UCSD-AML1 (cell line): ENCODE measurements around the gene EPN3.
A peak's percentile ranks its signal among the peaks of the same experiment; 100 is the strongest.

Source experiments
- DNase-seq: peaks from one replicate; lab custom pipeline; 2025; ENCODE audit not compliant: unreplicated experiment; lab: John Stamatoyannopoulos, UW

Gene EPN3

DNA sequence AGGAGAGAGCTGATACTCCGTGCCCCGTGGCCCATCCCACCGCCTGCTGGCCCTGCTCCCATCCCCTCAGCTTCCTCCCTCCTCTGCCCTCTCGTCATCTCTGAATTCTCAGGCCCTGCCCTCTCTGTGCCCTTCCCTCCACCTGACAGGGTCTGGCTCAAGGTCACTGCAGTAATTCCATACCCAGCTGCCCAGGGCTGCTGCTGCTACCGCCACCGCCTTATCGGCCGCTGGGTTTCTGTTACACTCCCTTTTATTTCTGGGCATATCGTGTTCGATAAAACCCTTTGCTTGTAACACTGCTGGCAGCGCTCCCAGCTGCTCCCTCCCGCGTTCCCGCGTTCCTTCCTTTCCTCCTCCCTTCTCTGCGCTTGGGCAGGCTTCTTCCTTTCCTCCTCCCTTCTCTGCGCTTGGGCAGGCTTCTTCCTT, 1.2 kb downstream of the EPN3 start:
- DNase-seq: no peak

DNA sequence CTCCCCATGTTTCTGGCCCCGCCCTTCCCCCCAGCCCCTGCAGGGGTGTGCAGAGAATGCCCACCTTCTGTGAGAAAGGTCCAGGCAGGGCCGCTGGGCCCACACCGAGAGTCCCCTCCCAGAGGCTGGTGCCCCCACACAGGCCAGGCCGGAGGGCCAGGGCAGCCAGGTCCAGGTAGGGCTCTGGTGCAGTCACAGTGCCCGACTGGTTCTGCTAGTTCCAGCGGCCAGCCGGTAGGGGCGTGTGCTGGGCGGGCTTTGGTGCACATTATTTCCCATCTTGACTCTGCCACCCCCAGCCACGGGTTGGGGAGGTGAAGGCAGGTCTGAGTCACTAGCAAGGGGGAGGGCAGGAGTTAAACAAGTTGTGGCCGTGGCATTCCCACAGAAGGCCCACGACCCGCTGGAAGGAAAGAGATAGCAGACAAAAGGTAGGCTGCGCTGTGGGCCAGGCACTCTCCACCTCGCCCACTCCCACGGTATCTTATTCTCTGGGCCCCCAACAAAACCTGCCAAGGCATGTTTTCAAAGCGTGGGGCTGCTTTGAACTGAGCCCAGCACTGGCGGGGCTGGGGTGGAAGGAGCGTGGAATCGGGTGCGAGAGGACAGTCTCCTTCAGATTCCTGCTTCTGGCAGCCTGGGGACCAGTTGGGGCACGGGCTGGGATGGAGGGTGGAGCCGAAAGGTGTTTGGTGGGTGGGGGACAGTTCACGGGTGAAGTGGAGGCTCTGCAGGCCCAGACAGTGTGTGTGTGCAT, 1.9 kb downstream of the EPN3 start:
- DNase-seq: no peak

DNA sequence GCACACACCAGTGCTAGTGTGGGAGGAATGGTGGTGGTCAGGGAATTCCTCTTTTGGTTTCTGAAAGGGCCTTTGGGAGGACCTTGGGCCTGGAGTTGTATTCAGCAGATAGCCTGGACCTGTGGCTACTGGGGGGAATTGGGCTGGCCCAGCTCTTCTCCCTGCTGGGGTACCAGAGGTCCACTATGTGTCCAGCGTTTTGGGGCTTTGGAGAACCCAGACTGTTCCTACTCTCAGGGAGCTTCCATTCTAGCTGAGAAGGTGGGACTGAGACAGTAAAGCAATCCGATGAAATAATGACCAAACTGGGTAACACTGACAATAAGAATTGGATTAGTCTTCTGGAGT, 2.4 kb downstream of the EPN3 start:
- no peak for DNase-seq

DNA sequence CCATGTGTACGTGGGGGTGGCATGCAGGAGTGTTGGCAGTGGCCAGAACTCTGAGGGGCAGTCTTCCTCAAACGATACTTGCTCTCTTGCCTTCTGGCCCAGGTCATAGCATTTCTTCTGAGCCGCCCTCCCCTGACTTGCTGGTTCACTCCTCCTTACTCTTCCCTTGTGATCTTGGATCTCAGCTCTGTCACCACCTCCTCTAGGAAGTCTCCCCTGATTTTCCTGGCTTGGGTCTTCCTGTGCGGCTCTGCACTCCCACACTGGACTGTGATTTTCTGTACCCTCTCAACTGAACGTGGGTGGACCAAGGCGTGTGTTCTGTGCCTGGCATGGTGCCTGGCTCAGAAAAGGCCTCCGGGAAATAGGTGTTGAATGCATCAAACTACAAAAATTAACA, 2.9 kb downstream of the EPN3 start:
- no peak for DNase-seq

DNA sequence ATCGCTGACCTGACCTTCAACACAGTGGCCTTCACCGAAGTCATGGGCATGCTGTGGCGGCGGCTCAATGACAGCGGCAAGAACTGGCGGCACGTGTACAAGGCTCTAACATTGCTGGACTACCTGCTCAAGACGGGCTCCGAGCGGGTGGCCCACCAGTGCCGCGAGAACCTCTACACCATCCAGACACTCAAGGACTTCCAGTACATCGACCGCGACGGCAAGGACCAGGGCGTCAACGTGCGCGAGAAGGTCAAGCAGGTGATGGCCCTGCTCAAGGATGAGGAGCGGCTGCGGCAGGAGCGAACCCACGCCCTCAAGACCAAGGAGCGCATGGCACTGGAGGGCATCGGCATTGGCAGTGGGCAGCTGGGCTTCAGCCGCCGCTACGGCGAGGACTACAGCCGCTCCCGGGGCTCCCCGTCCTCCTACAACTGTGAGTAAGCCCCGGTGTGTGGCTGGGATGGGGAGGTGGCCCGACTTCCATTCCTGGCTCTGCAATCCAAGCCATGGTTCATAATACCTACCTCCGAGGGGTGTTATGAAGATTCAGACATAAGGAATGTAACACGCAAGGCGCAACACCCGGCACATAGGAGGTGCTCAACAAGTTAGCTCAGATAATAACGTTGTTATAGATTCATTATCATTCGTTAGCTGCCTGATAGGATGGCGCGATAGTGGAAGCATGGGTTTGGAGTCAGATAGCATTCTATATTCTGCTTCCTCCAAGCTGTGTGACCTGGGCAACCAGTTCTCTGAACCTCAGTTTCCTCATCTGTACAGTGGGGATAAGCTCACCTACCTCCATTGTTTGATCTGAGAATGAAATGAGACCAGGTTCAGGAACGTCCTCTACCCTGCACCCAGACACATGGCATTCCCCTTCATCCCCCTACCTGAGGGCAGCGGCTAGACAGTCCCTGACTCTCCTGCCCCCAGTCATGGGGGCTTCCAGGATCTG, 4.4 kb downstream of the EPN3 start:
- DNase-seq: no peak

DNA sequence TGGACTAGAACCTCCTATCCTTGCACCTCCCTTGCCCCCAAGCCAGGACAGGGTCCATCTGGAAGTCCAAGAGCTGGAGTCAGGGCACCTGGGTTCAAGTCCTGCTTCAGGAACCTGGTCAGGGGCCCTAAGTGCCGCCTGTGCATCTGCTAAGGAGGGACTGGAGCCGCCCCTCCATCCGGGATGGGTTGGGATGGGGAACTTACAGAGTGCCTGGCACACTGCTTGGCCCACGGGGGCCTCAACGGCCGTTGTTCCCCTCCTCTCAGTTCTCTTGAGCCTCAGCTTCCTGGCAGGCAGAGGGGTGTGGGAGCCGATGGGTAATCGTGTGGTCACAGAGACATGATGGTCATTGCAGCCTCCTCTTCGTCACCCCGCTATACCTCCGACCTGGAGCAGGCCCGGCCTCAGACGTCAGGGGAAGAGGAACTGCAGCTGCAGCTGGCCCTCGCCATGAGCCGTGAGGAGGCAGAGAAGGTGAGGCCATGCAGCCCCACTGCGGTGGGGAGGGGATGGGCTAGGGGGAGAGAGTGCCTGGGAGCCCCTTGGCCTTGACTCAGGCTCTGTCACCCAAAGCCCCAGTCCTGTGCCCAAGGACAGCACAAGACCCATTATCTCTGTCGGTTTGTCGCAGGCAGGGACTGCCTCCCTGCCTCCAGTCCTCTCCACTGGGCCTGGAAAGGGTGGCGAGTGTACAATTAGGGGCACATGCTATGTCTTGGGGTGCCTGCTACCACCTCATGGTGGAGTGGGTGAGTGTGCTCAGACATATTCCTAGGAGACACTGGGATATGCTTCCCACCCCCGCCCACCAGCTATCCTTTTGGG, 5.4 kb downstream of the EPN3 start:
- DNase-seq: no peak

DNA sequence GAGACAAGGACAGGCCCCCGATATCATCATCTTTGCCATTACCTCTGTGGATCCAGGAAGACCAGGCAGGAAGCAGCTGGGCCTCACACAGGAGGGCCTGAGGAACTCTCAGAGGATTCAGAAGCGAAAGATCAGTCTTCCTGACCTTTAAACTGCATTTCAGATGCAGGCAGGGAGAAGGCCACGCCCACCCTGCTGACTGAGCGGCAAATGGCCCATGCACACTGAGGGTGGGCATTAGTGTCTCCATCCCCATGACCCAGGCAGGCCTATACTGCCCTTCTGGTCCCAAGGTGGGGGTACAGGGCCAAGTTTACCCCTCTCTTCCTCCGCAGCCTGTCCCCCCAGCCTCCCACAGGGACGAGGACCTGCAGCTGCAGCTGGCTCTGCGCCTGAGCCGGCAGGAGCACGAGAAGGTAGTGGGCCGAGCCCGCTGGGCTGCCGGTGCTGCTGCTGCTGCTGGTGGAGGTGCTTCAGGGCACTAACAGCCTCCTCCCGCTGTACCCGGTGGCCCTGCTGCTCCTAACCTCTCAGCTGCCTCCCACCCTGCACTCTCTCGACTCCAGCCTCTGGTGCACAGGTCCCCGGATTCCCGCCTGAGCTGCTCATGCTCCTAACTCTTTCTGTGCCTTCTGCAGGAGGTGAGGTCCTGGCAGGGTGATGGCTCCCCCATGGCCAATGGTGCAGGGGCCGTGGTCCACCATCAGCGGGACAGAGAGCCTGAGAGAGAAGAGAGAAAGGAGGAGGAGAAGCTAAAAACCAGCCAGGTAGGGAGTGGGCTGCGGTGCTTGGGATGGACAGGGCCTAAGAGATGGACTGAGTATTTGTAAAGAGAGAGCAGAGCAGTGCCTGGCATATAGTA, 6.2 kb downstream of the EPN3 start:
- DNase-seq: no peak

DNA sequence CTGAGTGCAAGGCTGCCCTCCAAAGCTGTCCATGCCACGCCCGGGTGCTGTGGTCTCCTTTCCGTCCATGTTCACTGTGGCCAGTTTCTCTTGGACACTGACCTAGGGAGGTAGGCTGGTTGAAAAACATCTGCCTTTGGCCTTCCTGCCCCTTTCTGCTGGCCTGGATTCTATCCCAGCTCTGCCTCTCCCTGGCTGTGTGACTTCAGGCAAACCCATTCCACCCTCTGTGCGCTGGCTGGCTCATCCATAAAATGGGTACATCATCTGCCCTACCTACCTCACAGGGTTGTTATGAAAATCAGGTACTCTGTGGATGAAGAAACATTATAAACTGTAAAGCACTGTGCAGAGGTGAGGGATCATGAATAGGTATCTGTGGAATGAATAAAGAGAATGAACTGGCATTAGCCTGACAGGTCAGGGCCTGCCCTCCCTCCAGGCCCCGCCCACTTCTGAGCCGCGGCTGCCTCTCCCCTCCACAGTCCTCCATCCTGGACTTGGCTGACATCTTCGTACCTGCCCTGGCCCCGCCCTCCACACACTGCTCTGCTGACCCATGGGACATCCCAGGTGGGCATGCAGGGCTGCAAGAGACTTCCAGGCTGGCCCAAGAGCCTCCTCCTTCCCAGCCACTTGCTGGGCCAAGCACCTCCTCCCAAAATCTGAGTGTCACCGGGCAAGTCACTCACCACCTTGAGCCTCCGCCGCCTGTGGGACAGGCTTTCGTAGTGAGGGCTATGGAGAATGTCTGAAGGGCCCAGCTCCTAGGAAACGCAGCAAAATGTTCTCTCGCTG, 7.4 kb downstream of the EPN3 start:
- no peak for DNase-seq

DNA sequence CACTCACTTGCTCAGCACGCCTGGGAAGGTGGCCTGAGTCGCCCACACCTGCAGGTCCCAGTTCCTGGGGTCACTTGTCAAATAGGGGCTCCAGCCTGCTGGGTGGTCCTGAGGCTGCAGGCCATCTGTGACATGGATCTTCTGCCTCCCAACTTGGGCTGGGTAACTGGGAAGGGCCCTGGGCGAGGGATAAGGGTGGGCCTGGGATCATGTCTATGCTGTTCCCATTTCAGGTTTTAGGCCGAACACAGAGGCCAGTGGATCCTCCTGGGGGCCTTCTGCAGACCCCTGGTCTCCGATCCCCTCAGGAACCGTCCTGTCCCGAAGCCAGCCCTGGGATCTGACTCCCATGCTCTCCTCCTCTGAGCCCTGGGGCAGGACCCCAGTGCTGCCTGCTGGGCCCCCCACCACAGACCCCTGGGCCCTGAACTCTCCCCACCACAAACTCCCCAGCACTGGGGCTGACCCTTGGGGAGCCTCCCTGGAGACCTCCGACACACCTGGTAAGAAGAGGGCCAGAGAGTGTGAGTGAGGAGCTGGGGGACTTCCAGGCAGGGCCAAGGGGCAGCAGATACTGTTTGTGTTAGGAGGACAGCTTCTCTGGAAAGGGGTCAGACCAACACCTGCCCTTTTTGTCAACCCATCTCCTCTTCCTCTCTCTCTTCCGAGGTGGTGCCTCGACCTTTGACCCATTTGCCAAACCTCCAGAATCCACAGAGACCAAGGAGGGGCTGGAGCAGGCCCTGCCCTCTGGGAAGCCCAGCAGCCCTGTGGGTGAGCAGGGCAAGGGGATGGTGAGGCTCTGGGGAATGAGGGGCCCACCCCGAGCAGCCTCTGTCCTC, 8.2 kb downstream of the EPN3 start:
- no peak for DNase-seq

DNA sequence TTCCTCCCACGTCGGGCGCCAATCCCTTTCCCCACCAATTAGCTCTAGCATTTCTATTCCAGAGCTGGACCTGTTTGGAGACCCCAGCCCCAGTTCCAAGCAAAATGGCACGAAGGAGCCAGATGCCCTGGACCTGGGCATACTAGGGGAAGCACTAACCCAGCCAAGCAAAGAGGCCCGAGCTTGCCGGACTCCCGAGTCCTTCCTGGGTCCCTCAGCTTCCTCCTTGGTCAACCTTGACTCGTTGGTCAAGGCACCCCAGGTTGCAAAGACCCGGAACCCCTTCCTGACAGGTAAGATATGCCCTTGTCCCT, 8.8 kb downstream of the EPN3 start:
- no peak for DNase-seq

DNA sequence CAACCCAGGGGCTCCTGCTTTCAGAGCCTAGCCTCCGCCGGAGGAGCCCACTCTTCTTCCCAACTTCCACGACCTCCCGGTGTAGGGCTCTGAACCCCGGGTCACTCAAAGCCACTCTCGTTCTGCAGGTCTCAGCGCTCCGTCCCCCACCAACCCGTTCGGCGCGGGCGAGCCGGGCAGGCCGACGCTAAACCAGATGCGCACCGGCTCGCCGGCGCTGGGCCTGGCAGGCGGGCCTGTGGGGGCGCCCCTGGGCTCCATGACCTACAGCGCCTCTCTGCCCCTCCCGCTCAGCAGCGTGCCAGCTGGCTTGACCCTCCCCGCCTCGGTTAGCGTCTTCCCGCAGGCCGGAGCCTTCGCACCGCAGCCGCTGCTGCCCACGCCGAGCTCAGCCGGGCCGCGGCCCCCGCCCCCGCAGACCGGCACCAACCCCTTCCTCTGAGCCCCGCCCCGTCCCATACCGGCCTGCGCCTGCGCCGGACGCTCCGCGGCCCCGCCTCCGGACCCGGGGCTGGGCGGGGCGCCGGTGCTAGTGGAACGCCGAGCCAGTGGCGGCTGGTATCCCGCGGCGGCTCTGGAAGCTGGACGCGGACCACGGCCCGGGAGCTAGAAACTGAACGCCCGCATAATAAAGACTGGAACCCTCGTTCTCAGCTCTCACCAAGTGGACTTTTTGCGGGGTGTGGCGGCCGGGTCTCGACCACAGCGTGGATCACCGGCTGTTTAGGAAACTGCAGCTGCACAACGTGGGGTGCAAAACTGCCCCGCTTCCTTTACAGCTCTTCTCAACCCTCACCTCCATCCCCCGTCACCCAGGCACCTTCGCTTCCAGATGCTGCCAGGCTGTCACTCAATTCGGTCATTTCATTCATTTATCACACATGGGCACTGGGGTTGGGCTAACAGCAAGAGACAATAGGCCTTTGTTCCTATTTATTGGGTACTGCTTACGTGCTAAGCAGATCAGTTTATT, 9.5 kb downstream of the EPN3 start:
- DNase-seq: peak; percentile 88

DNA sequence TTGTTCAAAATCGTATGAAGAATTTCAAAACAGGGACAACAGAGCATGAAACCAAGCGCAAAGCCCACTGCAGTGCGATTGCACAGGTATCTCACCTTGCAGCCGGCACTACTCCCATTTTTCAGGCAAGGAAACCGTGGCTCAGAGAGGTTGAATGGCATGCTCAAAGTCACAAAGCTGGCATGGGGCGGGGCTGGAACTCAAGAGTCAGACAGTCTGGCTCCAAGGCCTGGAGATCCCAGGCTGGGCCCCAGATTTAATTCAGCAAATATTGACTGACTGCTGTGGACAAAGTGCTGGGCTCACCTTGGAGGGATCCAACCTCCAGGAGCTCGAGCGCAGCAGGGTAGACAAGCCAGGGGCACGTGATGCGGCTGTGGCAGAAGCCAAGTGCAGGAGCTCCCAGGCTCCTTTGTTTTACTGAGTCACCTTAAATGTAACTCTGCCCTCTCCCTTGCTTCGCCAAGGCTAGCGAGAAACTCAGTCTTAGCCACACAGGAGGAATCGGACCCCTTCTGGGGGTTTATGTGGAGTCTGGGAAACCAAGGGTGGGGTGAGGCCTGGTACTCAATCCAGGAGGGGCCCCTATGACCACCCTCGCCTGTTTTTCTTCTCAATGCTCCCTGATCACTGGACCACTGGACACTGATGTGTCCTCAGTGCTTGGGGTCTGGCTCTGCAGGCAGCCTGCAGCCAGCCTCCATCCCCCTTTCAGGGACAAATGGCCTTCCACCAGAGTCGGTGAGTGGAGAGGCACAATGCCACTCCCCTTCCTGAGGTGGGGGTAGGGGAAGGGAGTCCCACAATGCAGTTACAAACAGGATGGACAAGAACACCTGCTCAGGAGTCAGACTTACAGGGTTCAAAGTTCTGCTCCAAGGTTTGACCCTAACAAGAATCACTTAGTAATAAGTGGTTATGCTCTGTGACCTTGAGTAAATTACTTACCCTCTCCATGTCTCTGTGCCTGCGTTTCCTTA, 10.6 kb downstream of the EPN3 start:
- DNase-seq: no peak

DNA sequence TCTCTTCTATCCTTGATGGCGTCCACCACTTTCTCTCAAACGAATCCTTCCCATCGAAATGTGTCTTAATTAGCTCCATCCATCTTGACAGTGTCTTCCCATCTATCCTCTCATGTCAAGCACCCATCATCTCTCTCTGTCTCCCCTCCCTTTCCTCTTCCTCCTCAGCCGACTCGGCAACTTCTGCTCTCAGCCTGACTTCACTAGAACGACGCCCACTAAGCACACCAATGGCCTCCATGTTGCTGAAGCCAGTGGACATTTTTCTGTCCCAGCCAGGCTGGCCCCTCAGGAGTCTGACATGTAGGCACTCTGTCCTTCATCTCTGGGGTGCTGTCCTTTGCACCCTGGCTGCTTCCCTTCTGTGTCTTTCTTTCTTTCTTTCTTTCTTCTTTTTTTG, 12.0 kb downstream of the EPN3 start:
- no peak for DNase-seq

DNA sequence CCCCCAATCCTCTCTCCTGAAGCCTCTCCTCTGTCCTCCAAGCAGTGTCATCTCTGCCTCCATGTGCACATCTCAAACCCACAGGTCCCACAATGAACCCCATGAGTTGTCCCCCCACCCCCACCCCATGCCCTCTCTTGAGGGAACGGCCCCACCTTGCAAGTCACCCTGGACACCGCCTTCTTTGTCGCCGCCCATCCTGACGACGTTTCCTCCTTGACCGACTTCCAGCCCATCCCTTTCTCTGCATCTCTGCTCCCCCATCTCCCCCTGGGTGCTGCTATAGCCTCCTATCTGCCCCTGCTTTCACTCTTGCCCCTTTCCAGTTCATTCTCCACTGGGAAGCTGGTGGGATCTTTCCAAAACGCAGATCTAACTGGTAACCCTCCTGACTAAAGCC, 12.8 kb downstream of the EPN3 start:
- DNase-seq: no peak

DNA sequence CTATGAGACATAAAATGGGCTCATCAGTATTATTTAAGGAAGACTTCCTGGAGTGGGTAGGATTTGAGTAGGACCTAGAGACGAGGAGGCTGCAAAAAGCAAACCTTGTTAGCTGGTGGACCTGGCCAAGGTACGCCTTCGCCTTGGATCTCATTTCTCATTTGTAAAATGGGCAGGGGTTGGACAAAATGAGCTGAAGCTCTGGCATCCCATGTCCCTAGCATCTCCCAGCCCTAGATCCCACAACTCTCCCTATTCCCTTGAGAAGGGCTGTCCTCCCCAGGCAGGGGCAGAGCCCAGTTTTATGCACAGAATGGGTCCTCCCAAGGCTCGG, 14.1 kb downstream of the EPN3 start:
- DNase-seq: no peak

DNA sequence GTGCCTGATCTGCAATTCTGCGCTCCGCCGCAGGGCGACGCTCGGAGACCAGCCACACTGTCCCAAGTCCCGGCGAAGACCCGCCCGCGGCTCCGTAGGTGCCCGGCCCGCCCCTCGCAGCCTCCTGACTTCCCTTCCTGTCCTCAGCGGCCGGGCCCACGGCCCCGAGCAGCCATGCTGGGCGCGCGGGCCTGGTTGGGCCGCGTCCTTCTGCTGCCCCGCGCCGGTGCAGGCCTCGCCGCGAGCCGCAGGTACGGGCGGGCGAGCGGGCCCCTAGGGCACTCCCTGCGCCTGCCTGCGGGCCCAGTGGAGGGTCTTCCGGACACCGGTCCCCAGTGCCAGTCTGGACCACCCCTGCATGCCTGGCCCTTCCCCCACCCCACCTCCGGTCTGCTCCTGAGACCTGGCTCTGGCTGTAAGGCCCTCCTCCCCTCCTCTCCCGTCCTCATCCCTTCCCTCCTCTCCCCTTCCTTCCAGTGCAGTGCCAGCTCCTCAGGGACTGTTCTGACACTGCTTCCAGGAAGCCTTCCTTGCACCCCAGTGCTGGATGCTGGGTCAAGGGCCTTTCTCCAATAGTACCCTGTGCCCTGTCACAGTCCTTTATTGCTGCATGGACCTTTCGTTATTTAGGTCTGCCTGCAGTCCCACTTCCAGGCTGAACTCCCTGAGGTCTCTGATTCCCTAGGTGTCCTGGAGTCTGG, 14.7 kb downstream of the EPN3 start, which contains the start of gene SPATA20:
TSS of gene SPATA20 (plus strand) at position 140 of the 701 bp plus-strand sequence. CDS start at position 175, 35 bp downstream.
- DNase-seq: peak; percentile 92
